A549 (cell line): ENCODE data around the gene PADI4. TPM values are rescaled to one million over a fixed set of nuclear protein-coding genes. Genes with fewer than 3 reads are reported as not detected.

ENCODE experiments used
- ATAC-seq, 2 experiments: fragments of 200-7000 bp in 1 of 2; fragments of >200 bp in 1 of 2; cut with Nextera tagmentation in 1 of 2; cut with Tn5 transposase in 1 of 2; 3 replicates each; pipeline versions ENCODE4 v1.8.0 to v1.9.1; 2018 to 2020; ENCODE audit warnings: mild to moderate bottlenecking in 1 of 2, moderate library complexity in 1 of 2
- CTCF ChIA-PET: fragments of 300-600 bp; sonication (Branson Sonifier 250); formaldehyde crosslinking; extraction: SDS; loops from one replicate; lab custom pipeline; 2021; ENCODE audit warnings: antibody characterized with exemption, inconsistent platforms; lab: Yijun Ruan, JAX
- POLR2A ChIA-PET: fragments of 350-600 bp; formaldehyde crosslinking; extraction: SDS; loops from one replicate; lab custom pipeline; 2021; ENCODE audit warnings: antibody characterized with exemption, inconsistent platforms; lab: Yijun Ruan, JAX
- DNase-seq, 2 experiments: peaks; one replicate each; pipeline versions ENCODE4 v3.0.0 to v3.0.0-alpha.2; 2011 to 2016; ENCODE audit warnings: low read depth in 1 of 2, low spot score in 1 of 2
- FAIRE-seq: peaks from 2 replicates; lab custom pipeline; 2011; peaks lifted over from hg19 to GRCh38; lab: Jason Lieb, UNC
- H3K27ac ChIP-seq, 2 experiments: fragments of >200 bp; sonication (Bioruptor Twin); formaldehyde crosslinking; 3 replicates each; pipeline ENCODE4 v1.5.1; 2016 to 2017
- H3K4me1 ChIP-seq: fragments of >200 bp; sonication (Bioruptor Twin); formaldehyde crosslinking; 3 replicates; pipeline ENCODE4 v1.6.1; 2016
- H3K4me2 ChIP-seq: fragments of >200 bp; sonication (Bioruptor Twin); formaldehyde crosslinking; 3 replicates; pipeline ENCODE4 v1.6.1; 2016
- H3K4me3 ChIP-seq: fragments of >200 bp; sonication (Bioruptor Twin); formaldehyde crosslinking; 3 replicates; pipeline ENCODE4 v1.5.1; 2016
- H3K9me3 ChIP-seq: fragments of >200 bp; sonication (Bioruptor Twin); formaldehyde crosslinking; 3 replicates; pipeline ENCODE4 v1.6.1; 2016
- BHLHE40 ChIP-seq: IDR thresholded peaks from 2 replicates; pipeline ENCODE4 v1.6.1; 2012; ENCODE audit warnings: low read depth, low read length, inconsistent platforms
- CBX8 ChIP-seq: fragments of 200-600 bp; sonication (generic); IDR thresholded peaks from 2 replicates; pipeline ENCODE4 v1.6.1; 2016
- CHD2 ChIP-seq: fragments of 150-350 bp; IDR thresholded peaks from 2 replicates; pipeline ENCODE4 v1.6.1; 2014; ENCODE audit warnings: low read length; ENCODE audit not compliant: partially characterized antibody
- EHF ChIP-seq: fragments of 250-450 bp; sonication (Bioruptor Pico); IDR thresholded peaks from 2 replicates; pipeline ENCODE4 v1.5.0; 2020; ENCODE audit warnings: mild to moderate bottlenecking
- FOSB ChIP-seq: fragments of 250-450 bp; sonication (Bioruptor Pico); IDR thresholded peaks from 2 replicates; pipeline ENCODE4 v1.5.0; 2020; ENCODE audit warnings: mild to moderate bottlenecking, moderate library complexity
- FOXS1 ChIP-seq: fragments of 250-450 bp; sonication (Bioruptor Pico); IDR thresholded peaks from 2 replicates; pipeline ENCODE4 v1.5.0; 2020; ENCODE audit warnings: mild to moderate bottlenecking, moderate library complexity
- HEYL ChIP-seq: fragments of 250-450 bp; sonication (Bioruptor Pico); IDR thresholded peaks from 2 replicates; pipeline ENCODE4 v1.8.0; 2021; ENCODE audit warnings: mild to moderate bottlenecking, moderate library complexity
- HOXA7 ChIP-seq: fragments of 250-450 bp; sonication (Bioruptor Pico); IDR thresholded peaks from 2 replicates; pipeline ENCODE4 v1.5.0; 2020; ENCODE audit warnings: mild to moderate bottlenecking, moderate library complexity
- HOXB5 ChIP-seq: fragments of 250-450 bp; sonication (Bioruptor Pico); IDR thresholded peaks from 2 replicates; pipeline ENCODE4 v1.5.0; 2020; ENCODE audit warnings: mild to moderate bottlenecking, moderate library complexity
- JUN ChIP-seq, 2 experiments: fragments of >200 bp; sonication (Bioruptor Twin); formaldehyde crosslinking; IDR thresholded peaks; 2 replicates in 1 of 2; 3 replicates in 1 of 2; pipeline ENCODE4 v1.6.1; 2016 to 2017
- KDM5A ChIP-seq: fragments of 200-600 bp; sonication (generic); IDR thresholded peaks from 2 replicates; pipeline ENCODE4 v1.6.1; 2016; ENCODE audit warnings: antibody characterized with exemption, mild to moderate bottlenecking
- MAFK ChIP-seq: fragments of 450-650 bp; IDR thresholded peaks from 2 replicates; pipeline ENCODE4 v1.6.1; 2014; ENCODE audit not compliant: partially characterized antibody
- MAX ChIP-seq: IDR thresholded peaks from 2 replicates; pipeline ENCODE4 v1.6.1; 2012
- MAZ ChIP-seq: fragments of 150-350 bp; IDR thresholded peaks from 2 replicates; pipeline ENCODE4 v1.6.1; 2014; ENCODE audit warnings: antibody characterized with exemption, low read depth, low read length, borderline replicate concordance
- NR3C1 ChIP-seq: fragments of >200 bp; sonication (Bioruptor Twin); formaldehyde crosslinking; IDR thresholded peaks from 3 replicates; pipeline ENCODE4 v1.6.1; 2017
- POLR2AphosphoS2 ChIP-seq: conservative IDR thresholded peaks from 2 replicates; pipeline ENCODE4 v1.6.1; 2012; ENCODE audit warnings: low read length, improper control_type of control experiment, inconsistent platforms
- RNF2 ChIP-seq: fragments of 200-600 bp; sonication (generic); IDR thresholded peaks from 2 replicates; pipeline ENCODE4 v1.6.1; 2016; ENCODE audit warnings: low read depth, mild to moderate bottlenecking, antibody characterized with exemption, moderate library complexity, borderline replicate concordance
- SMC3 ChIP-seq: fragments of >200 bp; sonication (Bioruptor Twin); formaldehyde crosslinking; IDR thresholded peaks from 3 replicates; pipeline ENCODE4 v1.6.1; 2018; ENCODE audit warnings: inconsistent platforms
- TP53 ChIP-seq: fragments of 250-450 bp; sonication (Bioruptor Pico); IDR thresholded peaks from 2 replicates; pipeline ENCODE4 v1.5.0; 2021; ENCODE audit warnings: mild to moderate bottlenecking, moderate library complexity
- WGBS: methylation state at CpG from one replicate; pipeline ENCODE4 v1.1.6; 2017; ENCODE audit errors: missing lambda C conversion rate; 5-methylcytosine and 5-hydroxymethylcytosine counted together
- polyA plus RNA-seq, 4 experiments: library from polyadenylated mRNA; depleted of rRNA in 3 of 4; stranded (reverse); fragments of >200 nt; fragmentation: RNase III in 1 of 4; extraction: RNeasy Plus Mini Kit Qiagen cat#74134 plus additional on column Dnase treatment in 1 of 4; gene quantifications; 2 replicates in 3 of 4; 3 replicates in 1 of 4; pipeline ENCODE4 v1.2.3, GENCODE V29; 2011 to 2017
- TF ChIP-seq, protein P1 (sequence below): fragments of 250-450 bp; sonication (Bioruptor Pico); IDR thresholded peaks from 2 replicates; pipeline ENCODE4 v1.5.0; 2021; ENCODE audit warnings: mild to moderate bottlenecking, moderate library complexity, borderline replicate concordance
- TF ChIP-seq, protein P2 (sequence below): IDR thresholded peaks from 2 replicates; pipeline ENCODE4 v1.6.1; 2012

The PADI4 gene
- polyA plus RNA-seq, 2 of the 4 experiments (the other 2 are of a cell fraction), result not detected

DNA sequence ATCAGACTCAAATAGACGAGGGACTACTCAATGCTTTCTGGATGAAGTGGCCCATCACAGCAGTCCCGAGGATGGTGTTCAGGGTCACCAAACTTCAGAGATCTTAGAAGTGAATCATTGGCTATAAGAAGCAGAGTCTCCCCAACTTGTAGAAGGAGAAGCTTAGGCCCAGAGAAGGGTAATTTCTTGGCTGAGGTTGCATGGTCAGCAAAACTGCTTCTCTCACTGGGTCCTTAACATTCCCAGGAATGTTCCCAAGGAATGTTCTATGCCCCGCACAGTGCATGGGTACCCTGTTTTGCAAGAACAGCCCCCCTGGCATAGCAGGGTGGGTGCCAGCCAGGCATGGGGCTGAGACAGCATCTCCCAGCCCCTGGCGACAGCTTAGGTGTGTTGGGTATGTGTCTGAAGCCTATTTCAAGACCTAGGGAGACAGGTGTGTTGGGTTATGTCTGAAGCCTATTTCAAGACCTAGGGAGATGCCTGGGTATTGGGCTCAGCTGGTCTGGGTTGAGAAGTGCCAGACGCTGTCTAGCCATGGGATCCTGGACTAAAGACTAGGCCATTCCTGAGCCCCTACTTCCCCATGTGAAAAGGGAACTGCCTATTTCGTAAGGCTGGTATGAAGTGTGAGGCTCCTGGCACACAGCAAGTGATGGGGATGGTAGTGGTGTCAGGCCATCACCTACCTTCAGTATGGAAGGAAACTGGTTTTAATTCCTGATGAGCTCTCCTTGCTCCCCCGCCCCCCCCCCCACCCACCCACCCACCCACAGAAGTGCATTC lies 90.1 kb downstream of the PADI4 start:
- 81% methylated on average over 4 of the region's 7 CpGs for WGBS
- no peak for ATAC-seq
- DNase-seq, result no peak
- no peaks in the 10 kb centered on the region for H3K4me1 ChIP-seq
- H3K4me3 ChIP-seq, result no peak overlapping the region
- POLR2A ChIA-PET, result no interaction called here
- TF ChIP-seq KDM5A (no peak), MAFK (peak; percentile 51), FOSB (CRISPR knock-in tag) (no peak)
- TF ChIP-seq, protein P1, sequence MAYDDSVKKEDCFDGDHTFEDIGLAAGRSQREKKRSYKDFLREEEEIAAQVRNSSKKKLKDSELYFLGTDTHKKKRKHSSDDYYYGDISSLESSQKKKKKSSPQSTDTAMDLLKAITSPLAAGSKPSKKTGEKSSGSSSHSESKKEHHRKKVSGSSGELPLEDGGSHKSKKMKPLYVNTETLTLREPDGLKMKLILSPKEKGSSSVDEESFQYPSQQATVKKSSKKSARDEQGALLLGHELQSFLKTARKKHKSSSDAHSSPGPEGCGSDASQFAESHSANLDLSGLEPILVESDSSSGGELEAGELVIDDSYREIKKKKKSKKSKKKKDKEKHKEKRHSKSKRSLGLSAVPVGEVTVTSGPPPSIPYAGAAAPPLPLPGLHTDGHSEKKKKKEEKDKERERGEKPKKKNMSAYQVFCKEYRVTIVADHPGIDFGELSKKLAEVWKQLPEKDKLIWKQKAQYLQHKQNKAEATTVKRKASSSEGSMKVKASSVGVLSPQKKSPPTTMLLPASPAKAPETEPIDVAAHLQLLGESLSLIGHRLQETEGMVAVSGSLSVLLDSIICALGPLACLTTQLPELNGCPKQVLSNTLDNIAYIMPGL (CRISPR knock-in tag), result no peak
- TF ChIP-seq, all 56 proteins: peak for 1
- Histone ChIP-seq H3K27ac (no peak overlapping the region), H3K4me2 (no peak overlapping the region), H3K9me3 (no peaks in the 10 kb centered on the region)
- no peak for FAIRE-seq
- CTCF ChIA-PET, result interaction anchor here (1.5 to 5.1 kb wide), 2 partner anchors 8 to 13 kb away, joined by 3 to 30 read pairs; no protein-coding TSS in a partner anchor

- ChIA-PET POLR2A (no interaction called here), CTCF (interaction anchor here (1.5 to 8.4 kb wide), 3 partner anchors 29 to 275 kb away, joined by 4 to 47 read pairs (median 8); partner anchors contain the start of gene PADI6)
- ATAC-seq (no peak), DNase-seq (no peak), FAIRE-seq (no peak)
- no peaks in the 10 kb centered on the region for H3K9me3 ChIP-seq
- TF ChIP-seq MAX, result no peak
- no peak for TF ChIP-seq RNF2
- TF ChIP-seq HEYL (CRISPR knock-in tag), result no peak
- TF ChIP-seq SMC3, result no peak
- TF ChIP-seq CHD2, result no peak
- no peak for TF ChIP-seq HOXB5 (CRISPR knock-in tag)
- H3K27ac ChIP-seq, result no peak overlapping the region
- WGBS, result 87% methylated on average over 11 of the region's 11 CpGs
- no peak overlapping the region for H3K4me2 ChIP-seq
- H3K4me3 ChIP-seq, result no peak overlapping the region
- H3K4me1 ChIP-seq, result no peaks in the 10 kb centered on the region
Observed at GRCh38 chr1:17400725-17401341, 92.8 kb downstream of the PADI4 start.

- CTCF ChIA-PET, result interaction anchor here (1.0 to 9.9 kb wide), 6 partner anchors 17 to 342 kb away, joined by 3 to 107 read pairs (median 6); partner anchors contain the start of gene PADI6
- FAIRE-seq (no peak), ATAC-seq (no peak), DNase-seq (no peak)
- H3K4me3 ChIP-seq, result no peak overlapping the region
- POLR2A ChIA-PET, result no interaction called here
- H3K4me1 ChIP-seq, result no peaks in the 10 kb centered on the region
- H3K9me3 ChIP-seq, result no peaks in the 10 kb centered on the region
- no peak overlapping the region for H3K4me2 ChIP-seq
- 88% methylated on average over 1 of the region's 4 CpGs for WGBS
- H3K27ac ChIP-seq, result no peak overlapping the region
- TF ChIP-seq RNF2 (no peak), MAZ (no peak), HOXA7 (CRISPR knock-in tag) (no peak), BHLHE40 (no peak), FOSB (CRISPR knock-in tag) (no peak), POLR2AphosphoS2 (no peak), EHF (CRISPR knock-in tag) (no peak), JUN (IDR thresholded peaks at IDR 0.05) (no peak), TP53 (no peak), NR3C1 (no peak), FOXS1 (CRISPR knock-in tag) (no peak), CBX8 (no peak), HOXB5 (CRISPR knock-in tag) (no peak)
- TF ChIP-seq, protein P2, sequence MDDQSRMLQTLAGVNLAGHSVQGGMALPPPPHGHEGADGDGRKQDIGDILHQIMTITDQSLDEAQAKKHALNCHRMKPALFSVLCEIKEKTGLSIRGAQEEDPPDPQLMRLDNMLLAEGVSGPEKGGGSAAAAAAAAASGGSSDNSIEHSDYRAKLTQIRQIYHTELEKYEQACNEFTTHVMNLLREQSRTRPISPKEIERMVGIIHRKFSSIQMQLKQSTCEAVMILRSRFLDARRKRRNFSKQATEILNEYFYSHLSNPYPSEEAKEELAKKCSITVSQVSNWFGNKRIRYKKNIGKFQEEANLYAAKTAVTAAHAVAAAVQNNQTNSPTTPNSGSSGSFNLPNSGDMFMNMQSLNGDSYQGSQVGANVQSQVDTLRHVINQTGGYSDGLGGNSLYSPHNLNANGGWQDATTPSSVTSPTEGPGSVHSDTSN, result no peak
- TF ChIP-seq, all 56 proteins: peak for 0
Observed at GRCh38 chr1:17401841-17402240, 93.8 kb downstream of the PADI4 start.
